Lung (tissue), 12 donors: ENCODE results near the gene CNNM4. TPM values are rescaled to one million over a fixed set of nuclear protein-coding genes. Genes with fewer than 3 reads are reported as not detected.
A peak's percentile ranks its signal among the peaks of the same experiment; 100 is the strongest.

Source experiments
- ATAC-seq: fragments of 200-7000 bp; cut with Tn5 transposase; one replicate; pipeline ENCODE4 v1.9.1; 2020; ENCODE audit warnings: moderate number of reproducible peaks; ENCODE audit not compliant: insufficient read depth, low FRiP score
- DNase-seq, 3 donors: peaks; one replicate each; pipeline ENCODE4 v3.0.0-alpha.2; 2013 to 2017
- H3K27ac ChIP-seq, 2 donors: one replicate each; pipeline ENCODE4 v1.5.1; 2013; ENCODE audit warnings: mild to moderate bottlenecking in 2 of 2, moderate library complexity in 2 of 2, control low read depth in 1 of 2, inconsistent platforms in 1 of 2, low read depth in 1 of 2, low read length in 1 of 2
- H3K27me3 ChIP-seq, 3 donors: one replicate each; pipeline ENCODE4 v1.5.1; 2013; ENCODE audit warnings: low read length in 2 of 3; ENCODE audit not compliant: control insufficient read depth in 3 of 3, insufficient read depth in 3 of 3
- H3K36me3 ChIP-seq, 4 donors: one replicate each; pipeline ENCODE4 v1.5.1; 2013; ENCODE audit warnings: low read length in 4 of 4, mild to moderate bottlenecking in 1 of 4, moderate library complexity in 1 of 4; ENCODE audit not compliant: control insufficient read depth in 4 of 4, insufficient read depth in 4 of 4
- H3K4me1 ChIP-seq, 5 donors: one replicate each; pipeline ENCODE4 v1.5.1; 2013; ENCODE audit warnings: low read length in 5 of 5, mild to moderate bottlenecking in 2 of 5, moderate library complexity in 1 of 5; ENCODE audit not compliant: control insufficient read depth in 5 of 5, insufficient read depth in 5 of 5
- H3K4me3 ChIP-seq: one replicate; pipeline ENCODE4 v1.5.1; 2013; ENCODE audit warnings: mild to moderate bottlenecking, control low read depth, moderate library complexity
- H3K9ac ChIP-seq, 2 donors: one replicate each; pipeline ENCODE4 v1.5.1; 2013; ENCODE audit warnings: low read length in 2 of 2, control low read depth in 1 of 2; ENCODE audit not compliant: insufficient read depth in 1 of 2
- H3K9me3 ChIP-seq, 4 donors: one replicate each; pipeline ENCODE4 v1.5.1; 2013; ENCODE audit warnings: low read length in 3 of 4, mild to moderate bottlenecking in 1 of 4, moderate library complexity in 1 of 4; ENCODE audit not compliant: control insufficient read depth in 4 of 4, insufficient read depth in 3 of 4
- CTCF ChIP-seq: IDR thresholded peaks from 2 replicates; pipeline ENCODE4 v1.5.1; 2012; ENCODE audit warnings: mild to moderate bottlenecking; ENCODE audit errors: control extremely low read depth, extremely low read depth
- WGBS, 2 donors: extraction: QIAGEN DNeasy Blood & Tissue Kit; methylation state at CpG; one replicate each; pipeline ENCODE4 v1.1.7; 2013; 5-methylcytosine and 5-hydroxymethylcytosine counted together
- polyA plus RNA-seq, 2 donors: library from polyadenylated mRNA; stranded (reverse); fragments of 200-250 nt; gene quantifications; one replicate each; pipeline ENCODE4 v1.2.1, GENCODE V29; 2013
- total RNA-seq, 2 donors: library from RNA; depleted of rRNA in 1 of 2; stranded (reverse); fragments of >200 nt in 1 of 2; gene quantifications; one replicate each; pipeline ENCODE4 v1.2.1, GENCODE V29; 2014 to 2021
- donor health status: control.
- donor health status: control.
- donor health status: Bipolar disorder and iron deficiency.
- donor health status: healthy.
- donor health status: DM: yes; HTN: yes; CAD: no.

The CNNM4 gene
- total and polyA plus RNA-seq, 4 donors: 4.0 to 19.8 (median 12.3) TPM

- peaks cover 0 to 29% (median 4%) of the 10 kb centered on the region in 5 donors for H3K4me1 ChIP-seq
- H3K9ac ChIP-seq: peak within 1 kb of the TSS; percentile 7 to 73
- ATAC-seq: peak; percentile 98
- H3K9me3 ChIP-seq: no peaks in the 10 kb centered on the region
- H3K27ac ChIP-seq: peak within 1 kb of the TSS; percentile 76 to 91
- DNase-seq: peak; percentile 98 to 100 (median 99)
- peaks cover 0 to 24% (median 19%) of the 10 kb centered on the region in 4 donors for H3K36me3 ChIP-seq
- 0% methylated on average over 64 to 81 of the region's 81 CpGs for WGBS, 2 donors
- TF ChIP-seq CTCF: peak; percentile 93
- no peaks in the 10 kb centered on the region for H3K27me3 ChIP-seq
- peak within 1 kb of the TSS; percentile 83 for H3K4me3 ChIP-seq
Measured at GRCh38 chr2:96857667-96858372, 97.1 kb downstream of the CNNM4 start, which contains the start of gene ANKRD39. Gene ANKRD39 (minus strand): TSS chr2:96858016. CDS start chr2:96857987, 29 bp downstream.

- no peaks in the 10 kb centered on the region for H3K9me3 ChIP-seq
- H3K36me3 ChIP-seq: peaks cover 0 to 32% (median 21%) of the 10 kb centered on the region in 4 donors
- peaks cover 0 to 29% (median 4%) of the 10 kb centered on the region in 5 donors for H3K4me1 ChIP-seq
- ATAC-seq (no peak), DNase-seq (peak in 2 of 3 donors; percentile 36 to 40)
- WGBS, 2 donors: 64 to 70% methylated on average over 11 of the region's 11 CpGs
- no peaks in the 10 kb centered on the region for H3K27me3 ChIP-seq
- peak overlapping the region in 1 of 2 donors; percentile 65 for H3K27ac ChIP-seq
- no peak overlapping the region for H3K9ac ChIP-seq
- H3K4me3 ChIP-seq: no peak overlapping the region
- TF ChIP-seq CTCF: no peak
Measured at GRCh38 chr2:96859099-96859649, 98.5 kb downstream of the CNNM4 start.

- Histone ChIP-seq H3K9me3 (no peaks in the 10 kb centered on the region), H3K27me3 (no peaks in the 10 kb centered on the region), H3K4me3 (no peak overlapping the region), H3K4me1 (peaks cover 0 to 29% (median 4%) of the 10 kb centered on the region in 5 donors), H3K9ac (no peak overlapping the region), H3K36me3 (peaks cover 0 to 37% (median 25%) of the 10 kb centered on the region in 4 donors), H3K27ac (peak overlapping the region in 1 of 2 donors; percentile 30)
- no peak for ATAC-seq
- 43 to 61% methylated on average over 4 of the region's 4 CpGs for WGBS, 2 donors
- no peak for TF ChIP-seq CTCF
- no peak for DNase-seq
Measured at GRCh38 chr2:96859681-96860064, 99.0 kb downstream of the CNNM4 start.
